Duodenal mucosa (tissue), 2 donors: ENCODE results near the gene MLH3.

Experiments used
- H3K27ac ChIP-seq: one replicate; pipeline ENCODE4 v1.7.0; 2013; ENCODE audit warnings: low read depth, low read length
- H3K27me3 ChIP-seq, 2 donors: one replicate each; pipeline ENCODE4 v1.7.0; 2013; ENCODE audit warnings: low read length in 2 of 2, control low read depth in 1 of 2; ENCODE audit not compliant: insufficient read depth in 2 of 2, control insufficient read depth in 1 of 2
- H3K36me3 ChIP-seq, 2 donors: one replicate each; pipeline ENCODE4 v1.7.0; 2013; ENCODE audit warnings: low read length in 2 of 2, control low read depth in 1 of 2; ENCODE audit not compliant: insufficient read depth in 2 of 2, control insufficient read depth in 1 of 2
- H3K4me1 ChIP-seq, 2 donors: one replicate each; pipeline ENCODE4 v1.7.0; 2013; ENCODE audit warnings: low read length in 2 of 2, control low read depth in 1 of 2; ENCODE audit not compliant: insufficient read depth in 2 of 2, control insufficient read depth in 1 of 2
- H3K4me3 ChIP-seq, 2 donors: one replicate each; pipeline ENCODE4 v1.7.0; 2013; ENCODE audit warnings: low read length in 2 of 2, low read depth in 1 of 2
- H3K9ac ChIP-seq, 2 donors: one replicate each; pipeline ENCODE4 v1.7.0; 2013; ENCODE audit warnings: low read length in 2 of 2, low read depth in 1 of 2
- H3K9me3 ChIP-seq, 2 donors: one replicate each; pipeline ENCODE4 v1.7.0; 2013; ENCODE audit warnings: low read length in 2 of 2, control low read depth in 1 of 2; ENCODE audit not compliant: control insufficient read depth in 1 of 2

Gene MLH3

DNA sequence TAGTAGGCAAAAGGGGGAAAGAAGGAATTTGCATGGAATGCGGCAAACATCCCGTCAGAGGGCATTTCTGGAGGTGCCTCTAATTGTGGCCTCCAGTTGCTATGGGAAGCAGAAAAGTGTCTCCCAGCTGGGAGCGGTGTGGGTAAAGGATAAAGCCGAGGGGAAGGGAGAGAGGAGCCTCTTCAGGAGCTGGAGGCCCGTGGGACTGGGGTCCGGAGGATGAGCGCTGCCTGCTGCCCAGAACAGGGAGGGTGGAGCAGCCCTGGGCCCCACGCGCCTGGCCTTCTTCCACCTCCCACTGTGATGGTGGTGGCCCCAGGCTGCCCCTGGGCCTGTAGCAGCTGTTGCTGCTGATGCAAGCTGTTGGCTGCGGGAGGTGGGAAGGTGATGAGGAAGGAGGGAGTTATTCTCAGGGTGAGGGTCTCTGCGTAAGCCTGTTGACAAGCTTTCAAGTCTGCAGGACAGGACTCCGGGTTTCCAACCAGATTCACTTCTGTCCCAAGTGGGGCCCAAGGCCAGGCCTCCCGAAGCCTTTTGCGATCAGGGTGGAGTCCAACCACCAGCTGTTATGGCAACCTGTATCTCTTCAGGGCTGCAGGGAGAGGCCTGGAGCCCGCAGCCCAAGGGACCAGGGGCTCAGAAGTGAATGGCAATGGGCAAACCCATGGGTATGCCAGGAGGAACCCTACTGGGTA, 76.8 kb downstream of the MLH3 start:
- Histone ChIP-seq H3K27ac (no peak overlapping the region), H3K4me1 (peaks cover 10 to 15% of the 10 kb centered on the region in 2 donors), H3K36me3 (no peaks in the 10 kb centered on the region)

GRCh38 chr14:74973905-74974363, 77.3 kb downstream of the MLH3 start:
- Histone ChIP-seq H3K36me3 (no peaks in the 10 kb centered on the region), H3K9me3 (no peaks in the 10 kb centered on the region), H3K4me1 (peaks cover 10 to 15% of the 10 kb centered on the region in 2 donors), H3K4me3 (no peak overlapping the region), H3K9ac (no peak overlapping the region), H3K27ac (no peak overlapping the region), H3K27me3 (no peaks in the 10 kb centered on the region)

More for the DNA sequence above, 76.8 kb downstream of the MLH3 start:
- no peak overlapping the region for H3K9ac ChIP-seq
- H3K27me3 ChIP-seq, result no peaks in the 10 kb centered on the region
- no peaks in the 10 kb centered on the region for H3K9me3 ChIP-seq
- no peak overlapping the region for H3K4me3 ChIP-seq

DNA sequence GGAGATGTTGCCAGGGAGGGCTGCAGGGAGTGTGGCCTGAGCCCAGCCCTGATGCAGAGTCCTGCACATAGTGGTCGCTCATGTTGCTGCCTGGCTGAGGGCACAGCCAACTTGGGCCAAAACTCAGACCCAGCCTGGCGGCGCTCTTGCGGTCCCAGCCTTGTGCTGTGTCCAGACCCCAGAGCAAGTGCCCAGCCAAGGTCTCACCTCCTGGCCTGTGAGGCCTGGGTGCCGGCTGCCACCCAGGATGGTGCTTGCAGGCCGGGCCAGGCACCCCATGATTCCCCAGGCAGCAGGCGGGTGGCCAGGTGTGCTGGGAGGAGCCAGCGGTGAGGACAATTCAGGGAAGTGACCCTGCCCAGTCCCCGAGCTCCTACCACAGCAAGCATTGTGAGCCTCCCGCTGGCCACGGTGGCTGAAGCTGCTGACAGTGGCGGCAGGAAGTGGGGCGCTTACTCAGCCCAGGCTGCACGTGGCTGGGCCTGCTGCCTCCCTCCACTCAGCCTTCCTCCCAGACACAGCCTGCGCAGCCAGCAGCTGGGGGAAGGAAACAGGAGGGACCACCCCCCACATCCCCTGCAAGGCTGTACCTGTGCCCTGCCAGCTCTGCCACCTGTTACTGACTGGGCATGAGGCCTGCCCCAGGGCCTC, 78.1 kb downstream of the MLH3 start:
- Histone ChIP-seq H3K9me3 (no peaks in the 10 kb centered on the region), H3K27ac (no peak overlapping the region), H3K9ac (no peak overlapping the region), H3K4me1 (peaks cover 10 to 15% of the 10 kb centered on the region in 2 donors), H3K27me3 (no peaks in the 10 kb centered on the region), H3K36me3 (no peaks in the 10 kb centered on the region), H3K4me3 (no peak overlapping the region)

DNA sequence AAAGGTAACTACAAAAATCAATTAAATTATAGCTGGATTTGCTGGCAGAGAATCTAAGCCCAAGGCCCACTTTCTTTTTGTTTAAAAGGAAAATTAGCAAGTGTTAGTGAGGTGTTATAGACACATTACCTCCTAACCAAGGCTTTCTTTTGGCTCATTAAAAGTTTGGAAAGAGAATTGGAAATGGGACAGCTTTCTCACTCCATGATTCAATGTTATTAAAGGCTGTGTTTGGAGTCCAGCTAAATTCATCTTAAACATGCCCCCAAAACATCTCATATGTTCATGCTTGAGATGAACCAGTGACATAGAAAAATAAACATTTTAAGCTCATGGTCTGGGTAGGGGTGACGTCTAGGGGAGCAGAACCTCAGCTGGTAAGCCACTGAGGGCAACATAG, 82.5 kb downstream of the MLH3 start:
- Histone ChIP-seq H3K36me3 (no peaks in the 10 kb centered on the region), H3K4me1 (peaks cover 5 to 11% of the 10 kb centered on the region in 2 donors), H3K4me3 (no peak overlapping the region), H3K9me3 (no peaks in the 10 kb centered on the region), H3K27ac (no peak overlapping the region), H3K9ac (no peak overlapping the region), H3K27me3 (no peaks in the 10 kb centered on the region)

GRCh38 chr14:74965486-74966153, 85.6 kb downstream of the MLH3 start:
- Histone ChIP-seq H3K4me3 (no peak overlapping the region), H3K27me3 (no peaks in the 10 kb centered on the region), H3K27ac (no peak overlapping the region), H3K36me3 (no peaks in the 10 kb centered on the region), H3K9ac (no peak overlapping the region), H3K9me3 (no peaks in the 10 kb centered on the region), H3K4me1 (no peaks in the 10 kb centered on the region)

- H3K9me3 ChIP-seq, result no peaks in the 10 kb centered on the region
- no peaks in the 10 kb centered on the region for H3K4me1 ChIP-seq
- H3K27me3 ChIP-seq, result no peaks in the 10 kb centered on the region
- no peak overlapping the region for H3K27ac ChIP-seq
- H3K36me3 ChIP-seq, result no peaks in the 10 kb centered on the region
- H3K4me3 ChIP-seq, result no peak overlapping the region
- no peak overlapping the region for H3K9ac ChIP-seq
These were observed 86.3 kb downstream of the MLH3 start for GRCh38 chr14:74964787-74965485.
